Right ventricle myocardium inferior (tissue), 1 donor: ENCODE data around the gene TPM3. TPM values are rescaled to one million over a fixed set of nuclear protein-coding genes. Genes with fewer than 3 reads are reported as not detected.
"Not testable (repeated sequence)": the region's sequence is repeated elsewhere in the genome, so short reads cannot be mapped to it uniquely, and the experiment has no call there.

ENCODE experiments used
- ATAC-seq: fragments of 200-7000 bp; cut with Tn5 transposase; one replicate; pipeline ENCODE4 v1.9.1; 2020; ENCODE audit warnings: mild to moderate bottlenecking, moderate library complexity
- DNase-seq: peaks from one replicate; pipeline ENCODE4 v3.0.0; 2021; ENCODE audit errors: missing footprints
- intact Hi-C: fragments of 100-400 bp; cut with DNase I; formaldehyde crosslinking; loops from one replicate; pipeline ENCODE4 v1.11.0; 2022
- total RNA-seq: library from RNA; stranded (reverse); fragmentation: NEBNext Ultra II Directional; extraction: Animal tissue kit (Norgen Biotek cat#: 25700); gene quantifications from one replicate; pipeline ENCODE4 v1.2.1, GENCODE V29; 2021
- donor health status: DM: no; HTN: yes; CAD: no; lungs with severe emphysema.

TPM3 gene
- total RNA-seq, 1 donor from 2014 or later = 102 TPM

DNA sequence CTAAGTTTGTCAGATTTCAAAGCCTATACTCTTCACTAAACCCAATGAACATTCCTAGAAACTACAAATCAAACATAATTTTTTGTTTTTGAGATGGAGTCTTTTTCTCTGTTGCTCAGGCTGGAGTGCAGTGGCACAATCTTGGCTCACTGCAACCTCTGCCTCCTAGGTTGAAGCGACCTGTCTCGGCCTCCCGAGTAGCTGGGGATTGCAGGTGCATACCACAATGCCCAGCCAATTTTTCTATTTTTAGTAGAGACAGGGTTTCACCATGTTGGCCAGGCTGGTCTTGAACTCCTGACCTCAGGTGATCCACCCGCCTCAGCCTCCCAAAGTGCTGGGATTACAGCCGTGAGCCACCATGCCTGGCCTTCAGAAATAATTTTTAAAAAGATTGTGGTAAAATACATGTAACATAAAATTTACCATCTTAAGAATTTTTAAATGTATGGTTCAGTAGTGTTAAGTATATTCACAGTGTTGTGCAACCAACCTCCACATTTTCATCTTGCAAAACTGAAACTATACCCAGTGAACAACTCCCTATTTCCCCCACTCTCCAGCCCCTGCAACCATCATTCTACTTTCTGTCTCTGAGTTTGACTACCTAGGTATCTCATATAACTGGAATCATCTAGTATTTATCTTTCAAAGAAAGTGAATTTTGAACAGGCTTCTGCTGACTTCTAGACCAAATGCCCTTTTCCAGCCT lies 16.9 kb upstream of the TPM3 start:
- intact Hi-C loops = no loop called here
- ATAC-seq = no peak
- DNase-seq = no peak

GRCh38 chr1:154207262-154207661 lies 15.4 kb upstream of the TPM3 start:
- intact Hi-C loops = no loop called here
- no peak for ATAC-seq
- DNase-seq = no peak

- DNase-seq = no peak
- intact Hi-C loops = no loop called here
Observed at GRCh38 chr1:154206196-154206595, 14.3 kb upstream of the TPM3 start, which contains the start of gene CFAP141. Gene CFAP141 (minus strand): TSS chr1:154206333. CDS start chr1:154206307, 26 bp downstream.

GRCh38 chr1:154205778-154206177 lies 13.9 kb upstream of the TPM3 start:
- intact Hi-C loops, DNase-seq, ATAC-seq: not testable (repeated sequence)

More at GRCh38 chr1:154206196-154206595, 14.3 kb upstream of the TPM3 start, which contains the start of gene CFAP141:
- peak; percentile 20 for ATAC-seq

DNA sequence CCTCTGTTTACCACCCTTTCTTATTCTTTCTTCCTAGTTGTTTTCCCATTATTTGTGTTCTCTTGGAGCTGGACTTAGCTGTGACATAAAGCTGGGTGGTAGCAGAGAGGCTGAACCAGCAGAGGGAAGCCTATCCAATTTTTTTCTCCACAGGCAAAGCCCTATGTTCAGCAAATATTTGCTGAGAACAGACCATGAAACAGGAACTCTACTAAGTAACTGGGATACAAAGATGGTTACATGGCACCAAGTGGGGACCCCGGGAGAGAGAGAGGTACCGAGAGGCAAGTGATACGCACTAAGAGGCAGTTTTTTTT lies 7.6 kb upstream of the TPM3 start:
- intact Hi-C loops = loop anchor here (1.0 to 2.0 kb wide), 2 partner anchors 73 to 135 kb away; partner anchors contain the start of gene HAX1
- DNase-seq (no peak), ATAC-seq (peak; percentile 34)

DNA sequence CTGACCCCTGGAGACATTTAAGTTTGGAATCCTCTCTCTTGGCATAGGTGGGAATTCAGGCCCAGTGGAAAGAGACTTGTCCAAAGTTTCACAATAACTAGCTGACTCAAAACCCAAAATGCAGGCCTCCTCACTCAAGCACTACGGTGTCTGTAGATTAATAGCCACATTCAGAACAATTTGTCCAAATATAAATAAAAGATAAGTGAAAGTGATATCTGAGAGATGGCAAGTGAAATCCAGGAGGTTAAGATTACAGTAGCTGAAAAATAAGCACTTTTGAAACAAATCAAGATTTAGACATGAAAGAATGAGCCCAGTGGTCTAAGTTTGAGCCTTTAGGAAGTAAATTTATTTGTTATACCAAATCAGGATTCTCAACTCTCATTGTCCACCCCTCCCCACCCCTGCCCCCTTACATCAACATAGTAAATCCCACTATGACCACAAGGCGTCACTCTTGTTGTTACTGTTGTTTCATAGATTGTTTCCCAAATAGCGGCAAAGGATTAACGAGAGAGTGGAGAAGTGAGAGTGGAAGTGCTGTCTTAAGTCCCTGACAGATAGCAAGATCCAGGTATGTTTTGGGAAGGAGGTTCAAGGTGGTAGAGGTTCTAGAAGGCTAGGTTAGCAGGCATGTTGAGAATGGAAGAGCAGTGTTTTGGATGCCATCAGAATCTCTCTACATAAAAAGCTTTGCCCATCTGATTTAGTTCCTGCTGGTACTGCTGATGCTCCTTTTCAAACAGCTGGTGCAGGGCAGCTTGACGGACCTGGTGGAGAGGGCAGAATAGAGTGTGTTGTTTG lies 7.1 kb upstream of the TPM3 start:
- intact Hi-C loops = loop anchor here (1.0 to 2.0 kb wide), 2 partner anchors 73 to 136 kb away; partner anchors contain the start of gene HAX1
- ATAC-seq = peak; percentile 62
- no peak for DNase-seq

- intact Hi-C loops = no loop called here
- peak; percentile 68 for DNase-seq
- ATAC-seq = no peak
Observed at GRCh38 chr1:154193821-154194220, 1.9 kb upstream of the TPM3 start.

DNA sequence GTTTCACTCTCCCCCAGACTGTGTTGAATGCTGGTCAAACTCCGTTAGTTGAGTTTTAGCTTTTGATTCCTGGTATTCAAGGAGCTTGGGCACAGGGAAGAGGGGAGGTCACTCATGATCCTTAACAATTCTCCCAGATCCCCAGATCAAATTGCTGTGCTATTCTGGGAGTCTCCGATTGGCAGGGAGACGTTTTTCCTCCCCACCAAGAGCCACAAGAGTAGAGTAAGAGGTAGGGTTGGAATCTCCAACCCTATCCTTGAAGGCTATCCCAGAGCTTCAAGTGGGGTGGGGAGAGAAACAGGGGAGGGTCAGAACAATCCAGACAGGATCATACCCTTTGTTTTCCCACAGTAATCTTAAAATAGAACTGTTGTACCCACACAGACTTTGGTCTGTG lies 576 bp upstream of the TPM3 start:
- ATAC-seq (no peak), DNase-seq (no peak)
- intact Hi-C loops = no loop called here

GRCh38 chr1:154190550-154190949 lies 1.4 kb downstream of the TPM3 start:
- no peak for DNase-seq
- intact Hi-C loops = no loop called here
- ATAC-seq = no peak

GRCh38 chr1:154186852-154187501 lies 4.9 kb downstream of the TPM3 start:
- DNase-seq = no peak
- intact Hi-C loops = no loop called here
- ATAC-seq = no peak

- intact Hi-C loops = no loop called here
- DNase-seq (no peak), ATAC-seq (no peak)
Observed at GRCh38 chr1:154186177-154186576, 5.7 kb downstream of the TPM3 start.

DNA sequence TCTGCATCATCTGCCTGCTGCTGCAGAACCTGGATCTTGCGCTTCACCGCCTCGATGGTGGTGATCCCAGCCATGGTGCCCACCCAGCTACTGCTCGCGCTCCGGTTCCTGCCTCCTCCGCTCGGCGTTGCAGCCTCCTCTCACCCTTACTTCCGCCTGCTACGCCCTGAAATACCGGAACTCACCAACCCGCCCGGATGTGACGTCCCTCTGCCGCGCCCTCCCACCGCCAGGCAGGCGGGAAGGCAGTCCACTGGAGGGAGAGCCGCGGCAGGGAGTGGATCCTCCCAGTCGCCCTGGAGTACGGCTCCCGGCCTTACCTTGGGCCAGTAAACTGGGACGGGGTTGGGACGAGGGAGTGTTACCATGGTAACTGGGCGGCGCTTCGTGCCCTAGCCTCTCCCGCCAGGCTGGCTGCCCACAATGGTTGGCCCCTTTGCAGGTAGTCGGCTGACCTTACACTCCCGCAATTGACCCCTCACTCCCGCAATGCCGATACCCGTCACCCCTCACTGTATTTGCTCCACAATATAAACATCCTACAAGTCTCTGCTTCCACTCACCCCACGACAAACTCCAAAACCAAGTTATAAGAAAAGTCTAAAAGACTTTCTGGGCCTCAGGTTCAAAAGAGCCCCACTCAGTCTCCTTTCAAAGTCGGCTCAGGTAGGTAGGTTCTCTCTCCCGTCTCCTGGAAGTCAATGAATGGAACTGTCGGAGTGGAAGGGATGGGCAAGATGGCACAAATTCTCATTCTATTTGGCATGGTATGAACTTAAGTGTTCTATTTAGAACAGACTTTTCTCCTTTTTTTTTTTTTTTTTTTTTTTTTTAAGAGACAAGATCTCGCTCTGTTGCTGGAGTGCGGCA lies 8.6 kb downstream of the TPM3 start:
- DNase-seq = peak; percentile 98
- ATAC-seq = peak; percentile 98
- intact Hi-C loops = loop anchor here (1.0 kb wide), 1 partner anchor 37 kb away; the partner anchor contains the start of gene UBAP2L

GRCh38 chr1:154182344-154183045 lies 9.4 kb downstream of the TPM3 start:
- ATAC-seq (peak; percentile 61), DNase-seq (peak; percentile 93)
- intact Hi-C loops = loop anchor here (1.0 kb wide), 1 partner anchor 38 kb away; the partner anchor contains the start of gene UBAP2L

DNA sequence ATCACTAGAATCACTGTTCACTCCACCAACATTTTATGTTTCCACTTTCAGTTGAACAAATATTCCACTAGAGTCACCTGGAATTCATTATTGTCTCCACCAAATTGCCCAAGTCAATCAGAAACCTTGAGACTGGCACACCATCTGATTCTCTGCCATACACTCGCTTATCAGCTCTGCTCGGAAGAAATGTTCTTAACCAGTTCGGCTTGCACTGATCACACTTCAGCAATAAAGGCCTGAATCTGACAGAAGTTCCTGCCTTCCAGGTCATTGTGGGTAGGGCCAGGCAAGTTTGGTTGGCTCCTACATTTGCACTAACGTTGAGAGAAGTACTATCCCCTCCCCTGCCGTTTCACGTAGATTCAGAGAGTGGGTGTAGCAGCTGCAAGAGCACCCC lies 10.0 kb downstream of the TPM3 start:
- ATAC-seq (no peak), DNase-seq (no peak)
- intact Hi-C loops = no loop called here

DNA sequence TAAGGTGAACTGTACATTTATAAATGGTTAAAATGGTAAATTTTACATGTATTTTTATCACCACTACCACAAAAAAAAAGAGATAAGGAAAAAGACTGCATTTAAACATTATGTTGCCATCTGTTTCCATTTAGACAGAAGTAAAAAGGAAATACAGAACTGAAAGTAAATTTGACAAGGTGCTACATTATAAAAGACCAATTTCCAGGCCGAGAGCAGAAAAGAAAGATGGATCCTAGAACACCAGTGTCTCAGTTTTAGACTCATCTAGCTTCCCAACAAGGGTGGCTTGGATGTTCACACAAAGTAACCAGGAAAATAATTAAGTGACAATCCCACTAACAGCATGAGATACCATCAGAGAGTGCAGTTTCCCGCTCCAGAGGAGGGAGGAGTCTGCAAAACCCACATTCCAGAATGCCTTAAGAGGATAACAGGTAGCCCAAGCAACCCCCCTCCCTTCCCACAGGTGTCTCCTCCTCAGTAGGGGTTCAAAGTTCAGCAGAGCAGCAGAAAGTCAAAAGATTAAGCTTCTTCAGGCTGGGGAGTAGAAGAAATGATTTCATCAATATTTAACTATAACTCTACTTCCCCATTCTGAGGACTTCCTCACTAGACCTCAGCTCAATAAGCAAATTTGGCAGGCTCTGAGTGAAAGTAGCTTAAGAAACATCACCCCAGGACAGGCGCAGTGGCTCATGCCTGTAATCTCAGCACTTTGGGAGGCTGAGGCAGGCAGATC lies 11.8 kb downstream of the TPM3 start:
- ATAC-seq (no peak), DNase-seq (no peak)
- intact Hi-C loops = no loop called here

- no peak for ATAC-seq
- intact Hi-C loops = no loop called here
Observed at GRCh38 chr1:154178911-154179811, 12.7 kb downstream of the TPM3 start.

More at GRCh38 chr1:154178911-154179811, 12.7 kb downstream of the TPM3 start:
- no peak for DNase-seq
